ENCODE results near the gene FLT1.

FLT1 gene

DNA sequence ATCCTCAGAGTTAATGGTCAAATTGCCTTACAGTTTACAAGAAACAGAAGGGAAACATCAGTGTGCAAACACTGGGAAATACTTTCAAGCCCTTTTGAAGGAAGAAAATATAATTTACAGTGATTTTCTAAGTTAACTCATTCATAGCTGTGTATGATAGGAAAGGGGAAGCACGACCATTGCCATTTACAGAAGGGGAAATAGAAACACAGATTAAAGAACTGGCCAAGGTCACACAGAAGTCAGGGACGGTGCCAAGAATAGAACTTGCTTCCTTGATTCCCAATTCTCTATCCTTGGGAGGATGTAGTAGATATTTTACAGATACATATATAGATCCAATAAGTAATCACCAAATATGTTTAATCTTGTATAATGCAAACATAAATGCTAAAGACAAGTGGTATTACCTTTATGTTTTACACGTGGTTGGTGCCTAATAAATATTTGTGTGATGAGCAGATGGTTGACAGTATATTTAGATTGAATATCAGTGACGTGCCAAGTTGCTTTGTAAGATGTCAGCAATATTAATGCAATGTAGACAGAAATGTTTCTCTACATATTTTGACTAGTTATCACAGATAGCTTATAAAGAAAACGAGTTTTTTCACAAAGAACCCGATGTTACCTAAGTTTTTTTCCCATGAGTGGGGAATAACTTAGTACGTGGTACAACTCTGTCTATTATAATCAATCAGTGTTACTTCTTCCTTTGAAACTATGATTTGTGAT, 73.1 kb downstream of the FLT1 start:
- Histone ChIP-seq H3K9me3 (ENCODE audit: insufficient read depth, low read length, severe bottlenecking) (no peaks in the 10 kb centered on the region), H3K9ac (ENCODE audit: low read depth, low read length) (no peak overlapping the region), H3K4me1 (ENCODE audit: insufficient read depth, low read length) (peaks cover 18% of the 10 kb centered on the region), H4K20me1 (ENCODE audit: insufficient read depth, low read length) (no peaks in the 10 kb centered on the region), H3K27me3 (ENCODE audit: insufficient read depth, low read length, poor library complexity) (no peaks in the 10 kb centered on the region), H3K4me3 (ENCODE audit: low read depth in 1 of 2, low read length in 2 of 2) (no peak overlapping the region), H3K79me2 (ENCODE audit: insufficient read depth, low read length) (no peaks in the 10 kb centered on the region), H3K36me3 (ENCODE audit: insufficient read depth, low read length) (no peaks in the 10 kb centered on the region), H2AFZ (ENCODE audit: low read depth, low read length) (no peak overlapping the region), H3K27ac (ENCODE audit: low read length) (no peak overlapping the region), H3K4me2 (ENCODE audit: insufficient read depth, low read length) (no peak overlapping the region)
- no peak for TF ChIP-seq CTCF (IDR thresholded peaks at IDR 0.05; ENCODE audit: borderline replicate concordance, extremely low read depth, low read length, poor library complexity, severe bottlenecking)
- TF ChIP-seq EZH2 (IDR thresholded peaks at IDR 0.05; ENCODE audit: borderline replicate concordance, low read depth, low read length, severe bottlenecking) = no peak
- no peak for ATAC-seq (ENCODE audit: insufficient read depth, low read depth)
- DNase-seq = no peak

- TF ChIP-seq EZH2 (IDR thresholded peaks at IDR 0.05; ENCODE audit: borderline replicate concordance, low read depth, low read length, severe bottlenecking) = no peak
- no peak for TF ChIP-seq CTCF (IDR thresholded peaks at IDR 0.05; ENCODE audit: borderline replicate concordance, extremely low read depth, low read length, poor library complexity, severe bottlenecking)
- H3K9me3 ChIP-seq (ENCODE audit: insufficient read depth, low read length, severe bottlenecking) = no peaks in the 10 kb centered on the region
- H3K4me1 ChIP-seq (ENCODE audit: insufficient read depth, low read length) = peaks cover 18% of the 10 kb centered on the region
- DNase-seq (no peak), ATAC-seq (ENCODE audit: insufficient read depth, low read depth) (no peak)
- H3K4me2 ChIP-seq (ENCODE audit: insufficient read depth, low read length) = no peak overlapping the region
- H2AFZ ChIP-seq (ENCODE audit: low read depth, low read length) = no peak overlapping the region
- H3K27me3 ChIP-seq (ENCODE audit: insufficient read depth, low read length, poor library complexity) = no peaks in the 10 kb centered on the region
- no peaks in the 10 kb centered on the region for H3K36me3 ChIP-seq (ENCODE audit: insufficient read depth, low read length)
- H4K20me1 ChIP-seq (ENCODE audit: insufficient read depth, low read length) = no peaks in the 10 kb centered on the region
- no peak overlapping the region for H3K27ac ChIP-seq (ENCODE audit: low read length)
- H3K79me2 ChIP-seq (ENCODE audit: insufficient read depth, low read length) = no peaks in the 10 kb centered on the region
- no peak overlapping the region for H3K4me3 ChIP-seq (ENCODE audit: low read depth in 1 of 2, low read length in 2 of 2)
- no peak overlapping the region for H3K9ac ChIP-seq (ENCODE audit: low read depth, low read length)
These were observed 74.2 kb downstream of the FLT1 start for GRCh38 chr13:28420704-28421103.

DNA sequence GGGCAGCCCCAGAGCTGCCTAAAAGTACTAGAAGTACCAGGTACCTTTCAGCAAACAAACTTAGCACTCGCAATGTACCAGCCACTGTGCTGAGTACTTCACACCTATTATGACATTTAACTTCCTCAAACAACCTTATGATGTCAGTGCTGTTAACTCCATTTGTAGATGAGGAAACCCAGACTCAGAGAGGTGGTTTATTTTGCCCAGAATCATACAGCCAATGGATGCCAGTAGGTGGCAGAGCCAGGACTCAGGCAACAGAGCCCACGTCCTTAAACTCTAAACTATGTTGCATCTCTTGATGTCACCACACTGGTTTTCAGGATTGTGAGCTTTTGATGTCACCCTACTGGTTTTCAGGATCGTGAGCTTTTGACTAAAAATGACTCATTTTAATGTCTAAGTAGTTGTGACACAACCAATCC, 78.9 kb downstream of the FLT1 start:
- H3K4me2 ChIP-seq (ENCODE audit: insufficient read depth, low read length) = no peak overlapping the region
- no peak overlapping the region for H3K9ac ChIP-seq (ENCODE audit: low read depth, low read length)
- no peak overlapping the region for H3K4me3 ChIP-seq (ENCODE audit: low read depth in 1 of 2, low read length in 2 of 2)
- H3K4me1 ChIP-seq (ENCODE audit: insufficient read depth, low read length) = peaks cover 3% of the 10 kb centered on the region; the same call in 1 of the 2 replicates
- ATAC-seq (ENCODE audit: insufficient read depth, low read depth) = no peak
- H4K20me1 ChIP-seq (ENCODE audit: insufficient read depth, low read length) = no peaks in the 10 kb centered on the region
- no peak for DNase-seq
- H3K9me3 ChIP-seq (ENCODE audit: insufficient read depth, low read length, severe bottlenecking) = no peaks in the 10 kb centered on the region
- H3K79me2 ChIP-seq (ENCODE audit: insufficient read depth, low read length) = no peaks in the 10 kb centered on the region
- no peaks in the 10 kb centered on the region for H3K27me3 ChIP-seq (ENCODE audit: insufficient read depth, low read length, poor library complexity)
- H3K36me3 ChIP-seq (ENCODE audit: insufficient read depth, low read length) = no peaks in the 10 kb centered on the region
- no peak overlapping the region for H2AFZ ChIP-seq (ENCODE audit: low read depth, low read length)
- TF ChIP-seq EZH2 (IDR thresholded peaks at IDR 0.05; ENCODE audit: borderline replicate concordance, low read depth, low read length, severe bottlenecking) (no peak), CTCF (IDR thresholded peaks at IDR 0.05; ENCODE audit: borderline replicate concordance, extremely low read depth, low read length, poor library complexity, severe bottlenecking) (no peak)
- no peak overlapping the region for H3K27ac ChIP-seq (ENCODE audit: low read length)

Data from DND-41 (cell line).